ENCODE measurements around the gene SLC11A2.
"Not testable (repeated sequence)": the region's sequence is repeated elsewhere in the genome, so short reads cannot be mapped to it uniquely, and the experiment has no call there.

Gene SLC11A2

GRCh38 chr12:50990147-50990727 is 35.9 kb downstream of the SLC11A2 start:
- DNase-seq (ENCODE audit: low read depth), result no peak

GRCh38 chr12:50988871-50989270 is 37.3 kb downstream of the SLC11A2 start:
- DNase-seq (ENCODE audit: low read depth), result no peak

GRCh38 chr12:50988051-50988450 is 38.1 kb downstream of the SLC11A2 start:
- DNase-seq (ENCODE audit: low read depth), result no peak

- DNase-seq (ENCODE audit: low read depth), result peak; percentile 11
Observed at GRCh38 chr12:50986966-50987737, 39.0 kb downstream of the SLC11A2 start.

- DNase-seq (ENCODE audit: low read depth), result no peak
Observed at GRCh38 chr12:50985322-50985721, 40.9 kb downstream of the SLC11A2 start.

GRCh38 chr12:50984586-50985298 is 41.4 kb downstream of the SLC11A2 start:
- DNase-seq (ENCODE audit: low read depth), result no peak

- no peak for DNase-seq (ENCODE audit: low read depth)
Observed at GRCh38 chr12:50981319-50982239, 44.6 kb downstream of the SLC11A2 start.

GRCh38 chr12:50980545-50980944 is 45.6 kb downstream of the SLC11A2 start:
- DNase-seq (ENCODE audit: low read depth), result no peak

- no peak for DNase-seq (ENCODE audit: low read depth)
Observed at GRCh38 chr12:50979369-50980052, 46.7 kb downstream of the SLC11A2 start.

GRCh38 chr12:50971946-50972345 is 54.2 kb downstream of the SLC11A2 start:
- DNase-seq (ENCODE audit: low read depth), result no peak

- DNase-seq (ENCODE audit: low read depth), result no peak
Observed at GRCh38 chr12:50964432-50964831, 61.8 kb downstream of the SLC11A2 start.

GRCh38 chr12:50961708-50962107 is 64.5 kb downstream of the SLC11A2 start:
- no peak for DNase-seq (ENCODE audit: low read depth)

GRCh38 chr12:50960130-50960529 is 66.1 kb downstream of the SLC11A2 start:
- DNase-seq (ENCODE audit: low read depth), result no peak

- DNase-seq (ENCODE audit: low read depth), result no peak
Observed at GRCh38 chr12:50955697-50956096, 70.5 kb downstream of the SLC11A2 start.

GRCh38 chr12:50955288-50955687 is 70.9 kb downstream of the SLC11A2 start:
- no peak for DNase-seq (ENCODE audit: low read depth)

- DNase-seq (ENCODE audit: low read depth), result not testable (repeated sequence)
Observed at GRCh38 chr12:50954789-50955188, 71.4 kb downstream of the SLC11A2 start.

- no peak for DNase-seq (ENCODE audit: low read depth)
Observed at GRCh38 chr12:50953047-50953446, 73.1 kb downstream of the SLC11A2 start.

- no peak for DNase-seq (ENCODE audit: low read depth)
Observed at GRCh38 chr12:50952510-50952909, 73.7 kb downstream of the SLC11A2 start, which contains the start of gene HIGD1C. Gene HIGD1C (plus strand): TSS chr12:50952544. CDS start chr12:50953999, 1,455 bp downstream.

GRCh38 chr12:50951112-50951511 is 75.1 kb downstream of the SLC11A2 start:
- no peak for DNase-seq (ENCODE audit: low read depth)

- no peak for DNase-seq (ENCODE audit: low read depth)
Observed at GRCh38 chr12:50949801-50950302, 76.3 kb downstream of the SLC11A2 start.

GRCh38 chr12:50948798-50949197 is 77.4 kb downstream of the SLC11A2 start:
- DNase-seq (ENCODE audit: low read depth), result no peak
